HepG2 (cell line): ENCODE results near the gene ITIH2. TPM values are rescaled to one million over a fixed set of nuclear protein-coding genes. Genes with fewer than 3 reads are reported as not detected.

ENCODE experiments used
- ATF3 ChIP-seq: sonication (generic); formaldehyde crosslinking; IDR thresholded peaks from 2 replicates; pipeline ENCODE4 v1.4.0; 2020; ENCODE audit warnings: missing genetic modification reagents
- ATF7-NPFF ChIP-seq: sonication (generic); formaldehyde crosslinking; IDR thresholded peaks from 2 replicates; pipeline ENCODE4 v1.8.1; 2023; ENCODE audit warnings: mild to moderate bottlenecking, low read depth, missing genetic modification reagents, moderate library complexity
- CHCHD3 ChIP-seq: sonication (generic); formaldehyde crosslinking; IDR thresholded peaks from 2 replicates; pipeline ENCODE4 v1.8.0; 2022; ENCODE audit warnings: mild to moderate bottlenecking, missing genetic modification reagents, moderate library complexity
- FOSL1 ChIP-seq: sonication (generic); formaldehyde crosslinking; IDR thresholded peaks from 2 replicates; pipeline ENCODE4 v1.9.0; 2021; ENCODE audit warnings: missing genetic modification reagents, borderline replicate concordance
- FOXA1 ChIP-seq, 2 experiments: fragments of 450-650 bp in 1 of 2; sonication (generic) in 1 of 2; formaldehyde crosslinking in 1 of 2; IDR thresholded peaks; 2 replicates each; pipeline versions ENCODE4 v1.4.0 to v1.6.1; 2016 to 2020; ENCODE audit warnings: missing genetic modification reagents in 1 of 2
- GABPA ChIP-seq, 2 experiments: IDR thresholded peaks; 2 replicates each; pipeline ENCODE4 v1.6.1; 2011 to 2016; ENCODE audit warnings: low read depth in 2 of 2, low read length in 1 of 2, missing biosample characterization in 1 of 2, missing genetic modification characterization in 1 of 2
- HOXA3 ChIP-seq: sonication (generic); formaldehyde crosslinking; IDR thresholded peaks from 2 replicates; pipeline ENCODE4 v1.5.0; 2020; ENCODE audit warnings: missing genetic modification reagents
- IKZF1 ChIP-seq: fragments of 450-650 bp; IDR thresholded peaks from 2 replicates; pipeline ENCODE4 v1.7.1; 2016
- MBD4 ChIP-seq: IDR thresholded peaks from 2 replicates; pipeline ENCODE4 v1.6.1; 2012; ENCODE audit warnings: low read length, inconsistent platforms, borderline replicate concordance
- NFATC3 ChIP-seq: sonication (generic); formaldehyde crosslinking; IDR thresholded peaks from 2 replicates; pipeline ENCODE4 v1.5.1; 2020; ENCODE audit warnings: mild to moderate bottlenecking, missing genetic modification reagents
- PAF1 ChIP-seq: IDR thresholded peaks from 2 replicates; pipeline ENCODE4 v1.6.1; 2016; ENCODE audit warnings: missing genetic modification reagents, missing compliant biosample characterization
- SMAD9 ChIP-seq: sonication (generic); formaldehyde crosslinking; IDR thresholded peaks from 2 replicates; pipeline ENCODE4 v1.5.1; 2020; ENCODE audit warnings: mild to moderate bottlenecking, missing genetic modification reagents
- SPEN ChIP-seq: sonication (generic); formaldehyde crosslinking; IDR thresholded peaks from 2 replicates; pipeline ENCODE4 v1.5.1; 2020; ENCODE audit warnings: low read depth, mild to moderate bottlenecking, missing genetic modification reagents
- SRSF1 ChIP-seq: fragments of 200-400 bp; formaldehyde crosslinking; optimal IDR thresholded peaks from 2 replicates; pipeline ENCODE3; 2017; ENCODE audit warnings: mild to moderate bottlenecking, low read depth, low read length, moderate library complexity
- SYNCRIP ChIP-seq: fragments of 200-400 bp; formaldehyde crosslinking; IDR thresholded peaks from 2 replicates; pipeline ENCODE4 v1.6.1; 2018; ENCODE audit warnings: mild to moderate bottlenecking, low read depth, low read length; ENCODE audit not compliant: insufficient read depth
- TERF1 ChIP-seq: sonication (generic); formaldehyde crosslinking; IDR thresholded peaks from 2 replicates; pipeline ENCODE4 v1.8.0; 2022; ENCODE audit warnings: mild to moderate bottlenecking, missing genetic modification reagents, moderate library complexity
- ZNF441 ChIP-seq: sonication (generic); formaldehyde crosslinking; IDR thresholded peaks from 2 replicates; pipeline ENCODE4 v1.7.0; 2021; ENCODE audit warnings: missing genetic modification reagents, borderline replicate concordance
- ZNF510 ChIP-seq: sonication (generic); formaldehyde crosslinking; IDR thresholded peaks from 2 replicates; pipeline ENCODE4 v1.4.0; 2020; ENCODE audit warnings: low read depth, mild to moderate bottlenecking, missing genetic modification reagents
- ZNF550 ChIP-seq: sonication (generic); formaldehyde crosslinking; IDR thresholded peaks from 2 replicates; pipeline ENCODE4 v1.4.0; 2020; ENCODE audit warnings: mild to moderate bottlenecking, missing genetic modification reagents, borderline replicate concordance
- ZNF720 ChIP-seq: sonication (generic); formaldehyde crosslinking; IDR thresholded peaks from 2 replicates; pipeline ENCODE4 v1.4.0; 2020; ENCODE audit warnings: missing genetic modification reagents
- ZSCAN30 ChIP-seq: sonication (generic); formaldehyde crosslinking; IDR thresholded peaks from 2 replicates; pipeline ENCODE4 v1.5.0; 2020; ENCODE audit warnings: mild to moderate bottlenecking, missing genetic modification reagents
- polyA plus RNA-seq, 8 experiments: library from polyadenylated mRNA; depleted of rRNA in 3 of 8; stranded (reverse) in 7 of 8; unstranded in 1 of 8; fragments of >200 nt; fragmentation: Illumina TruSeq in 4 of 8; extraction: Trizol in 4 of 8; gene quantifications; 2 replicates each; pipeline versions ENCODE4 v1.2.1 to v1.2.3, GENCODE V29; 2011 to 2016; ENCODE audit warnings: low read depth in 4 of 8, missing spikeins in 1 of 8, mixed read lengths in 1 of 8; ENCODE audit not compliant: insufficient read depth in 1 of 8
- total RNA-seq, 5 experiments: library from RNA; depleted of rRNA; stranded (reverse); fragments of >200 nt; fragmentation: Illumina TruSeq; extraction: Trizol; gene quantifications; 2 replicates each; pipeline ENCODE4 v1.2.3, GENCODE V29; 2016; ENCODE audit warnings: low read depth in 1 of 5
- TF ChIP-seq, protein P1 (sequence below): sonication (generic); formaldehyde crosslinking; IDR thresholded peaks from 2 replicates; pipeline ENCODE4 v1.4.0; 2020; ENCODE audit warnings: missing genetic modification reagents, mild to moderate bottlenecking, borderline replicate concordance
- TF ChIP-seq, protein P2 (sequence below): sonication (generic); formaldehyde crosslinking; IDR thresholded peaks from 2 replicates; pipeline ENCODE4 v1.5.1; 2020; ENCODE audit warnings: mild to moderate bottlenecking, missing genetic modification reagents, moderate library complexity

Gene ITIH2
- total and polyA plus RNA-seq, 2 of the 13 experiments (the other 11 are each of a cell fraction or from before 2014, with no cell fraction given), result 1,197 to 1,427 TPM

- TF ChIP-seq GABPA (IDR thresholded peaks at IDR 0.05; ENCODE audit: low read depth, low read length) (no peak), GABPA (CRISPR knock-in tag; IDR thresholded peaks at IDR 0.05; ENCODE audit: low read depth) (0 out of 2 replicates have a peak, but pooled peaks have one; percentile 19), CHCHD3 (no peak), FOSL1 (no peak), ATF3 (CRISPR knock-in tag) (no peak), SYNCRIP (no peak), TERF1 (CRISPR knock-in tag) (no peak), IKZF1 (no peak), MBD4 (no peak), ZSCAN30 (no peak), PAF1 (CRISPR knock-in tag) (no peak), FOXA1 (IDR thresholded peaks at IDR 0.05) (no peak), FOXA1 (CRISPR knock-in tag; IDR thresholded peaks at IDR 0.05) (peak; percentile 53; the same call in 1 of the 2 replicates), ZNF441 (CRISPR knock-in tag) (no peak), SPEN (CRISPR knock-in tag) (no peak), ZNF720 (no peak), ATF7-NPFF (CRISPR knock-in tag) (no peak), ZNF510 (no peak), NFATC3 (CRISPR knock-in tag) (no peak), SMAD9 (CRISPR knock-in tag) (no peak), ZNF550 (no peak), HOXA3 (CRISPR knock-in tag) (no peak), SRSF1 (no peak)
- TF ChIP-seq, protein P1, sequence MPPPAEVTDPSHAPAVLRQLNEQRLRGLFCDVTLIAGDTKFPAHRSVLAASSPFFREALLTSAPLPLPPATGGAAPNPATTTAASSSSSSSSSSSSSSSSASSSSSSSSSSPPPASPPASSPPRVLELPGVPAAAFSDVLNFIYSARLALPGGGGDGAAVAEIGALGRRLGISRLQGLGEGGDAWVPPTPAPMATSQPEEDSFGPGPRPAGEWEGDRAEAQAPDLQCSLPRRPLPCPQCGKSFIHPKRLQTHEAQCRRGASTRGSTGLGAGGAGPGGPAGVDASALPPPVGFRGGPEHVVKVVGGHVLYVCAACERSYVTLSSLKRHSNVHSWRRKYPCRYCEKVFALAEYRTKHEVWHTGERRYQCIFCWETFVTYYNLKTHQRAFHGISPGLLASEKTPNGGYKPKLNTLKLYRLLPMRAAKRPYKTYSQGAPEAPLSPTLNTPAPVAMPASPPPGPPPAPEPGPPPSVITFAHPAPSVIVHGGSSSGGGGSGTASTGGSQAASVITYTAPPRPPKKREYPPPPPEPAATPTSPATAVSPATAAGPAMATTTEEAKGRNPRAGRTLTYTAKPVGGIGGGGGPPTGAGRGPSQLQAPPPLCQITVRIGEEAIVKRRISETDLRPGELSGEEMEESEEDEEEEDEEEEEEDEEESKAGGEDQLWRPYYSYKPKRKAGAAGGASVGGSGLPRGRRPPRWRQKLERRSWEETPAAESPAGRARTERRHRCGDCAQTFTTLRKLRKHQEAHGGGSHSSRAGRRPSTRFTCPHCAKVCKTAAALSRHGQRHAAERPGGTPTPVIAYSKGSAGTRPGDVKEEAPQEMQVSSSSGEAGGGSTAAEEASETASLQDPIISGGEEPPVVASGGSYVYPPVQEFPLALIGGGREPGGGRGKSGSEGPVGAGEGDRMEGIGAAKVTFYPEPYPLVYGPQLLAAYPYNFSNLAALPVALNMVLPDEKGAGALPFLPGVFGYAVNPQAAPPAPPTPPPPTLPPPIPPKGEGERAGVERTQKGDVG (CRISPR knock-in tag), result no peak
- TF ChIP-seq, protein P2, sequence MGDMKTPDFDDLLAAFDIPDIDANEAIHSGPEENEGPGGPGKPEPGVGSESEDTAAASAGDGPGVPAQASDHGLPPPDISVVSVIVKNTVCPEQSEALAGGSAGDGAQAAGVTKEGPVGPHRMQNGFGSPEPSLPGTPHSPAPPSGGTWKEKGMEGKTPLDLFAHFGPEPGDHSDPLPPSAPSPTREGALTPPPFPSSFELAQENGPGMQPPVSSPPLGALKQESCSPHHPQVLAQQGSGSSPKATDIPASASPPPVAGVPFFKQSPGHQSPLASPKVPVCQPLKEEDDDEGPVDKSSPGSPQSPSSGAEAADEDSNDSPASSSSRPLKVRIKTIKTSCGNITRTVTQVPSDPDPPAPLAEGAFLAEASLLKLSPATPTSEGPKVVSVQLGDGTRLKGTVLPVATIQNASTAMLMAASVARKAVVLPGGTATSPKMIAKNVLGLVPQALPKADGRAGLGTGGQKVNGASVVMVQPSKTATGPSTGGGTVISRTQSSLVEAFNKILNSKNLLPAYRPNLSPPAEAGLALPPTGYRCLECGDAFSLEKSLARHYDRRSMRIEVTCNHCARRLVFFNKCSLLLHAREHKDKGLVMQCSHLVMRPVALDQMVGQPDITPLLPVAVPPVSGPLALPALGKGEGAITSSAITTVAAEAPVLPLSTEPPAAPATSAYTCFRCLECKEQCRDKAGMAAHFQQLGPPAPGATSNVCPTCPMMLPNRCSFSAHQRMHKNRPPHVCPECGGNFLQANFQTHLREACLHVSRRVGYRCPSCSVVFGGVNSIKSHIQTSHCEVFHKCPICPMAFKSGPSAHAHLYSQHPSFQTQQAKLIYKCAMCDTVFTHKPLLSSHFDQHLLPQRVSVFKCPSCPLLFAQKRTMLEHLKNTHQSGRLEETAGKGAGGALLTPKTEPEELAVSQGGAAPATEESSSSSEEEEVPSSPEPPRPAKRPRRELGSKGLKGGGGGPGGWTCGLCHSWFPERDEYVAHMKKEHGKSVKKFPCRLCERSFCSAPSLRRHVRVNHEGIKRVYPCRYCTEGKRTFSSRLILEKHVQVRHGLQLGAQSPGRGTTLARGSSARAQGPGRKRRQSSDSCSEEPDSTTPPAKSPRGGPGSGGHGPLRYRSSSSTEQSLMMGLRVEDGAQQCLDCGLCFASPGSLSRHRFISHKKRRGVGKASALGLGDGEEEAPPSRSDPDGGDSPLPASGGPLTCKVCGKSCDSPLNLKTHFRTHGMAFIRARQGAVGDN, result no peak
Measured at GRCh38 chr10:7703140-7703539, at the start of gene ITIH2 (continued).
